Loucy (cell line): ENCODE results near the gene FNDC7.

ENCODE experiments used
- CTCF ChIP-seq: fragments of 200-600 bp; sonication (generic); conservative IDR thresholded peaks from 2 replicates; pipeline ENCODE4 v1.5.1; 2014; ENCODE audit warnings: mild to moderate bottlenecking, antibody characterized with exemption, low read length
- EZH2phosphoT487 ChIP-seq: fragments of 200-600 bp; IDR thresholded peaks from 2 replicates; pipeline ENCODE4 v1.6.1; 2018; ENCODE audit warnings: antibody characterized with exemption, mild to moderate bottlenecking, moderate library complexity, borderline replicate concordance

- TF ChIP-seq CTCF (no peak), EZH2phosphoT487 (no peak)
Measured at GRCh38 chr1:108742253-108742652, 29.5 kb downstream of the FNDC7 start.
